NT2/D1 (cell line): ENCODE data around the gene GPR22.

Experiments used
- SUZ12 ChIP-seq: IDR thresholded peaks from 2 replicates; pipeline ENCODE4 v1.6.1; 2011; ENCODE audit not compliant: insufficient read length, insufficient read depth; ENCODE audit errors: extremely low read depth
- YY1 ChIP-seq: IDR thresholded peaks from 2 replicates; pipeline ENCODE4 v1.6.1; 2011; ENCODE audit not compliant: insufficient read length, insufficient read depth
- ZNF274 ChIP-seq: IDR thresholded peaks from 2 replicates; pipeline ENCODE4 v1.6.1; 2011; ENCODE audit warnings: mild to moderate bottlenecking, low read depth, low read length

DNA sequence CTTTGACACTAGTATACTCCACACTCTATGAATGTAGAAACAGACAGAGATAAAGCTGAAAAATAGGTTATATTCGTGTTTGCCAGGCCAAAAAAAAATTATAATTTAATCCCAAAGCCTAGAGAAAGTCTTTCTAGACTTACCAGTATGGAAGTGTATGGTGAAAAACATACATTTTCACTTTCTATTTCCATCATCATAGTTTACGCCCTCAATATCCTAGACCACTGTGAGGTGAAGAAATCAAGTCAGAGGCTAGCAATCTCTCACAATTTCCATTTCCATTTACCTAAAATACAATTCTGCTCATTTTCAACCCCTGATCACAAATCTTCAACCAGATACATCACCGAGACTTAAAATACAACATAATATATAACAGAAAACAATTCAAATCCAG is 16.2 kb downstream of the GPR22 start:
- TF ChIP-seq SUZ12 (no peak), YY1 (no peak), ZNF274 (no peak)
